Glutamatergic neuron (in vitro differentiated cells): ENCODE data around the gene PLVAP. TPM values are rescaled to one million over a fixed set of nuclear protein-coding genes. Genes with fewer than 3 reads are reported as not detected.

Experiments used
- DNase-seq: peaks from one replicate; pipeline ENCODE4 v3.0.0; 2022
- H3K27ac Mint-ChIP-seq: one replicate; pipeline ENCODE4 v1.8.0; 2020; ENCODE audit warnings: mild to moderate bottlenecking, mixed read lengths, inconsistent platforms; ENCODE audit not compliant: unreplicated experiment
- H3K27me3 Mint-ChIP-seq: one replicate; pipeline ENCODE4 v1.8.0; 2020; ENCODE audit warnings: mild to moderate bottlenecking, moderate library complexity, mixed read lengths, inconsistent platforms; ENCODE audit not compliant: unreplicated experiment
- H3K36me3 Mint-ChIP-seq: one replicate; pipeline ENCODE4 v1.8.0; 2020; ENCODE audit warnings: mild to moderate bottlenecking, mixed read lengths, inconsistent platforms; ENCODE audit not compliant: unreplicated experiment
- H3K4me1 Mint-ChIP-seq: one replicate; pipeline ENCODE4 v1.8.0; 2020; ENCODE audit warnings: mild to moderate bottlenecking, low read depth, mixed read lengths, inconsistent platforms; ENCODE audit not compliant: unreplicated experiment
- H3K4me3 Mint-ChIP-seq: one replicate; pipeline ENCODE4 v1.8.0; 2020; ENCODE audit warnings: mild to moderate bottlenecking, mixed read lengths, inconsistent platforms; ENCODE audit not compliant: unreplicated experiment
- H3K9me3 Mint-ChIP-seq: one replicate; pipeline ENCODE4 v1.8.0; 2020; ENCODE audit warnings: mild to moderate bottlenecking, moderate library complexity, mixed read lengths, inconsistent platforms; ENCODE audit not compliant: unreplicated experiment
- CTCF ChIP-seq: fragments of 200-600 bp; sonication (generic); IDR thresholded peaks from one replicate; pipeline ENCODE4 v1.5.0; 2021; ENCODE audit not compliant: partially characterized antibody, unreplicated experiment
- total RNA-seq: library from RNA; stranded (reverse); fragmentation: NEBNext Ultra II Directional; extraction: Animal tissue kit (Norgen Biotek cat#: 25700); gene quantifications from one replicate; pipeline ENCODE4 v1.2.1, GENCODE V29; 2021; ENCODE audit not compliant: unreplicated experiment

Gene PLVAP
- total RNA-seq, 1 donor from 2014 or later = not detected

DNA sequence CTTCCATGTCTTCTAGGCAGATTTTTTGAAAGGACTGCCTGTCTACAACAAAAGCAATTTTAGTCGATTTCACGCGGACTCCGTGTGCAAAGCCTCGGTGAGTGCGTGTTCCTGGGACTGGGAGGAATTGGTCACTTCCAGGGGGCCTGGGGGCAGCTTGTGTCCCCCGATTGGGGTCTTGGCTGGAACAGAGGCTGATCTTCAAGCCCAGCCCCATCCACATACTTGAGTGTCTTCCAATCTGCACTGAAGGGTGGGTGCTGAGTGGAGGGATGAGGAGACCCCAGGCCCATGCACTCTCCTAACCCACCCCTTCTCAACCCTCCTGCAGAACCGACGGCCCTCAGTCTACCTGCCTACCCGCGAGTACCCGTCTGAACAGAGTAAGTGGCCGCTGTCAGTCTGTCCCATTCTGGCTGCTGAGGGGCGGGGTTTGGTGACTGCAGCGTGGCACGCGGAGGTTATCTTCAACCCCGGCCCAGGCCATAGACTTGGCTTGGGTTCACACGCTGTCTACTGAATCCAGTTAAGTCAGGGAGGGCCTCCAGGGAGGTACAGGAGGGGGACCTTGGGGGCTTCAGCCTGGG lies 63.0 kb downstream of the PLVAP start:
- H3K27me3 Mint-ChIP-seq = peaks cover 4% of the 10 kb centered on the region
- peaks cover 2% of the 10 kb centered on the region for H3K9me3 Mint-ChIP-seq
- H3K4me1 Mint-ChIP-seq = peaks cover 8% of the 10 kb centered on the region
- no peak for TF ChIP-seq CTCF
- H3K4me3 Mint-ChIP-seq = no peak overlapping the region
- no peak for DNase-seq
- H3K36me3 Mint-ChIP-seq = no peaks in the 10 kb centered on the region
- H3K27ac Mint-ChIP-seq = no peak overlapping the region

GRCh38 chr19:17312189-17313113 lies 64.7 kb downstream of the PLVAP start:
- TF ChIP-seq CTCF = no peak
- peaks cover 14% of the 10 kb centered on the region for H3K4me1 Mint-ChIP-seq
- H3K9me3 Mint-ChIP-seq = peaks cover 4% of the 10 kb centered on the region
- no peak overlapping the region for H3K4me3 Mint-ChIP-seq
- H3K27me3 Mint-ChIP-seq = peaks cover 6% of the 10 kb centered on the region
- H3K36me3 Mint-ChIP-seq = no peaks in the 10 kb centered on the region
- no peak for DNase-seq
- H3K27ac Mint-ChIP-seq = no peak overlapping the region

GRCh38 chr19:17311455-17312188 lies 65.5 kb downstream of the PLVAP start:
- Mint-ChIP-seq H3K9me3 (peaks cover 6% of the 10 kb centered on the region), H3K27ac (peak overlapping the region; percentile 23), H3K4me1 (peaks cover 14% of the 10 kb centered on the region), H3K36me3 (no peaks in the 10 kb centered on the region), H3K27me3 (peaks cover 7% of the 10 kb centered on the region), H3K4me3 (peak overlapping the region; percentile 58)
- no peak for TF ChIP-seq CTCF
- DNase-seq = no peak

DNA sequence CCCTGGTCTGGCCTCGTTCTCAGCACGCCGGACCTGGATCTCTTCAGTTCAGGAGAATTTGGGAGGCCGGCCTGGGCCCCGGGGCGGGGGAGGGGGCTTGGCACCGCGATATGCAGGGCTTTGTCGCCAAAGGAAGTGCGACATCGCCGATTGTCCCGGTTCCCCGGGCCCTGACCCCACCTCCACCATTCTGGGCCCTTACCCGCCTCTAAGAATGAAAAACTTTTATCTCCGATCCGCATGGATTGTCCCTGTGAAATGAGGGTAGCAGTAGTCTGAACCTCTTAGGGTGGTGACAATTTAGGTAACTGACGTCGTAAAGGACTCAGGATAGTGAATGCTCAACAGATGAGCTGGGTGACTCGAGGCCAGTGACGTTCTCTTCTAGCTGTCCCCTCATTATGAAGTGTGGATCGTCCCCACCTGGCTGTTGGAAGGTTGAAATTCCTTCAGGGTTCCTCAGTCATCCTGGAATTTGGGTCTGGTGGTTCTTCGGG lies 67.1 kb downstream of the PLVAP start:
- peak overlapping the region; percentile 94 for H3K27ac Mint-ChIP-seq
- peaks cover 18% of the 10 kb centered on the region for H3K4me1 Mint-ChIP-seq
- H3K9me3 Mint-ChIP-seq = peaks cover 18% of the 10 kb centered on the region
- H3K4me3 Mint-ChIP-seq = peak overlapping the region; percentile 96
- DNase-seq = no peak
- H3K27me3 Mint-ChIP-seq = peaks cover 16% of the 10 kb centered on the region
- no peak for TF ChIP-seq CTCF
- H3K36me3 Mint-ChIP-seq = no peaks in the 10 kb centered on the region
